GM21825 (cell line): ENCODE data around the gene ARL14.

Experiments used
- ATAC-seq: cut with Tn5 transposase; IDR thresholded peaks from one replicate; pipeline ENCODE4 v1.9.1; 2021; ENCODE audit warnings: mild to moderate bottlenecking, moderate library complexity; ENCODE audit not compliant: unreplicated experiment

Gene ARL14

GRCh38 chr3:160719710-160720109 is 42.8 kb downstream of the ARL14 start:
- ATAC-seq = no peak

DNA sequence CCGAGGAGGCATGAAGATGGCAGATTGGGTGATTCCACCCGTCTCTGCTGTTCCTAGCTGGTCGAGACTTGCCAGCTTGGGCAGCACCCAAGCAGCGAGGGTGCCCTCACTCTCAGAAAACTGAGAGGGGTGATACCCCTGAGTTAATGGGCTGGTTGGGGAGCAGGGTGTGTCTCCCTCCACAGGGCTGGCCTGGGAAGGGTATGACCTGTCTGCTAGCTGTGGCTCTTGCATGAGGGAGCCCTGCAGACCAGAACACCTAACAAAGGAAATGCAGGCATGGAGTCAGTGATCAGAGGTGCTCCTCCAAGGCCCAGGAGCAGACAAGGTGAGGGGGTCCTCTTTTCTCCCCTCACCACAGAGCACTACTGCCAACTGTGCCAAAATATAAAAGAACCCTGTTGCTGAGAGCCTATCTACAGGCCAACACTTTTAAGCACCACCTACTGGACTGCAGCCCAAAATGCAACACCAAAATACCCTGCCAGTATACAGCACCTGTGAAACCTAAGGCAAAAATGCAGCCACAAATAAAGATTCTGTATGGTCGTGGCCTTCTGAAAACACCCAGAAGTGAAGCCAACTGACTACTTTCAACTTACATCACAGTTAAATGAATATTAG is 43.3 kb downstream of the ARL14 start:
- no peak for ATAC-seq

DNA sequence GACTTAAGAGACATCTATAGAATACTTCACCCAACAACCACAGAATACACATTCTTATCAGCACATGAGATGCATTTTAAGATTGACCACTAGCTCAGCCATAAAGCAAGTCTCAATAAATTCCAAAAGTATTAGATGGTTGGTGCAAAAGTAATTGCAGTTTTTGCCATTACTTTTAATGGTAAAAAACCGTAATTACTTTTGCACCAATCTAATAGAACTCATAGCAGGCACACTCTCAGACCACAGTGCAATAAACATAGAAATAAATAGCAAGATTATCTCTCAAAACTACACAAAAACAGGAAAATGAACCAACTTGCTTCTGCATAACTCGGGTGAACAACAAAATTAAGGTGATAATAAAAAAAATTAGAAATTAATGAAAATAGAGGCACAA is 45.4 kb downstream of the ARL14 start:
- ATAC-seq = no peak

GRCh38 chr3:160725338-160725737 is 48.4 kb downstream of the ARL14 start:
- ATAC-seq = no peak
